Activated naive CD8-positive, alpha-beta T cell treated with anti-CD3 and anti-CD28 coated beads, Interleukin-2, amount 10 ng/mL, durations not matched to agents 7 days and 5 days (primary cell): ENCODE measurements around the gene PSD4. TPM values are rescaled to one million over a fixed set of nuclear protein-coding genes. Genes with fewer than 3 reads are reported as not detected.

Experiments
- ATAC-seq: fragments of 150-1000 bp; cut with Tn5 transposase; one replicate; pipeline ENCODE4 v1.10.0; 2021; ENCODE audit warnings: low read depth, moderate library complexity
- POLR2A ChIA-PET: fragments of 350-600 bp; sonication (Branson Sonifier 250); formaldehyde crosslinking; loops from one replicate; lab custom pipeline; 2021; ENCODE audit warnings: antibody characterized with exemption; lab: Charles Lee
- DNase-seq: peaks from one replicate; pipeline ENCODE4 v3.0.0; 2021
- H3K27ac Mint-ChIP-seq: one replicate; pipeline ENCODE4 v1.8.0; 2022; ENCODE audit warnings: mild to moderate bottlenecking, mixed read lengths
- H3K27me3 Mint-ChIP-seq: one replicate; pipeline ENCODE4 v1.8.0; 2022; ENCODE audit warnings: mild to moderate bottlenecking, moderate library complexity, mixed read lengths
- H3K36me3 Mint-ChIP-seq: one replicate; pipeline ENCODE4 v1.8.0; 2021; ENCODE audit warnings: mild to moderate bottlenecking, mixed read lengths
- H3K4me1 Mint-ChIP-seq: one replicate; pipeline ENCODE4 v1.8.0; 2021; ENCODE audit warnings: mixed read lengths
- H3K4me3 Mint-ChIP-seq: one replicate; pipeline ENCODE4 v1.8.0; 2022; ENCODE audit warnings: mild to moderate bottlenecking, moderate library complexity, mixed read lengths
- H3K9me3 Mint-ChIP-seq: one replicate; pipeline ENCODE4 v1.8.0; 2021; ENCODE audit warnings: mixed read lengths
- total RNA-seq, 2 experiments: library from RNA; stranded (reverse); gene quantifications; one replicate each; pipeline ENCODE4 v1.2.3, GENCODE V29; 2021

Gene PSD4
- total RNA-seq, 2 experiments from 2014 or later, result 361 to 385 TPM

- Mint-ChIP-seq H3K27ac (no peak overlapping the region), H3K9me3 (no peaks in the 10 kb centered on the region), H3K4me1 (peaks cover 21% of the 10 kb centered on the region), H3K4me3 (no peak overlapping the region), H3K27me3 (peaks cover 2% of the 10 kb centered on the region), H3K36me3 (peaks cover 2% of the 10 kb centered on the region)
- no peak for DNase-seq
- no peak for ATAC-seq
- POLR2A ChIA-PET, result interaction anchor here (1.5 to 4.4 kb wide), 4 partner anchors 12 to 44 kb away, joined by 7 to 85 read pairs (median 35); partner anchors contain the start of gene PSD4
Measured at GRCh38 chr2:113155331-113155730, 18.4 kb upstream of the PSD4 start.

GRCh38 chr2:113156278-113157117 is 17.3 kb upstream of the PSD4 start:
- H3K4me3 Mint-ChIP-seq, result peak overlapping the region; percentile 76

GRCh38 chr2:113157118-113157896 is 16.5 kb upstream of the PSD4 start:
- H3K4me1 Mint-ChIP-seq, result peaks cover 24% of the 10 kb centered on the region
- no peaks in the 10 kb centered on the region for H3K9me3 Mint-ChIP-seq
- peak; percentile 77 for DNase-seq
- ATAC-seq, result peak; percentile 86
- peak overlapping the region; percentile 80 for H3K27ac Mint-ChIP-seq
- peaks cover 2% of the 10 kb centered on the region for H3K27me3 Mint-ChIP-seq
- peak overlapping the region; percentile 85 for H3K4me3 Mint-ChIP-seq
- POLR2A ChIA-PET, result interaction anchor here (1.2 to 4.4 kb wide), 6 partner anchors 10 to 26 kb away, joined by 3 to 85 read pairs (median 14); partner anchors contain the start of gene PSD4
- peaks cover 2% of the 10 kb centered on the region for H3K36me3 Mint-ChIP-seq

More at GRCh38 chr2:113156278-113157117, 17.3 kb upstream of the PSD4 start:
- H3K27me3 Mint-ChIP-seq, result peaks cover 2% of the 10 kb centered on the region
- peaks cover 22% of the 10 kb centered on the region for H3K4me1 Mint-ChIP-seq
- POLR2A ChIA-PET, result interaction anchor here (1.5 to 4.4 kb wide), 4 partner anchors 10 to 43 kb away, joined by 7 to 85 read pairs (median 35); partner anchors contain the start of gene PSD4
- no peak for ATAC-seq
- DNase-seq, result no peak
- H3K9me3 Mint-ChIP-seq, result no peaks in the 10 kb centered on the region
- peak overlapping the region; percentile 71 for H3K27ac Mint-ChIP-seq
- H3K36me3 Mint-ChIP-seq, result peaks cover 2% of the 10 kb centered on the region

- Mint-ChIP-seq H3K27ac (peak overlapping the region; percentile 80), H3K4me1 (peaks cover 31% of the 10 kb centered on the region), H3K27me3 (no peaks in the 10 kb centered on the region), H3K9me3 (no peaks in the 10 kb centered on the region), H3K4me3 (peak overlapping the region; percentile 85), H3K36me3 (peaks cover 8% of the 10 kb centered on the region)
- ATAC-seq, result peak; percentile 16
- DNase-seq, result no peak
- POLR2A ChIA-PET, result interaction anchor here (1.2 to 4.4 kb wide), 6 partner anchors 9 to 25 kb away, joined by 3 to 85 read pairs (median 14); partner anchors contain the start of gene PSD4
Measured at GRCh38 chr2:113157897-113158753, 15.6 kb upstream of the PSD4 start.

GRCh38 chr2:113158884-113159553 is 14.8 kb upstream of the PSD4 start:
- no peak for DNase-seq
- no peaks in the 10 kb centered on the region for H3K27me3 Mint-ChIP-seq
- ATAC-seq, result no peak
- no peak overlapping the region for H3K27ac Mint-ChIP-seq
- H3K4me3 Mint-ChIP-seq, result peak overlapping the region; percentile 85
- no peaks in the 10 kb centered on the region for H3K9me3 Mint-ChIP-seq
- POLR2A ChIA-PET, result interaction anchor here (1.2 to 4.4 kb wide), 5 partner anchors 8 to 24 kb away, joined by 3 to 85 read pairs (median 21); partner anchors contain the start of gene PSD4
- peaks cover 8% of the 10 kb centered on the region for H3K36me3 Mint-ChIP-seq
- peaks cover 31% of the 10 kb centered on the region for H3K4me1 Mint-ChIP-seq

- no peaks in the 10 kb centered on the region for H3K27me3 Mint-ChIP-seq
- H3K9me3 Mint-ChIP-seq, result no peaks in the 10 kb centered on the region
- ATAC-seq (no peak), DNase-seq (no peak)
- H3K36me3 Mint-ChIP-seq, result peaks cover 15% of the 10 kb centered on the region
- H3K27ac Mint-ChIP-seq, result no peak overlapping the region
- peaks cover 41% of the 10 kb centered on the region for H3K4me1 Mint-ChIP-seq
- POLR2A ChIA-PET, result interaction anchor here (0.9 kb wide), 1 partner anchor 14 kb away, joined by 3 read pairs; the partner anchor contains the start of gene PSD4
- no peak overlapping the region for H3K4me3 Mint-ChIP-seq
Measured at GRCh38 chr2:113160248-113160647, 13.5 kb upstream of the PSD4 start.

GRCh38 chr2:113160962-113161361 is 12.8 kb upstream of the PSD4 start:
- Mint-ChIP-seq H3K27ac (no peak overlapping the region), H3K4me3 (no peak overlapping the region), H3K9me3 (no peaks in the 10 kb centered on the region), H3K27me3 (no peaks in the 10 kb centered on the region), H3K4me1 (peaks cover 43% of the 10 kb centered on the region), H3K36me3 (peaks cover 15% of the 10 kb centered on the region)
- no peak for DNase-seq
- ATAC-seq, result no peak
- POLR2A ChIA-PET, result interaction anchor here (0.9 kb wide), 1 partner anchor 13 kb away, joined by 3 read pairs; the partner anchor contains the start of gene PSD4

- POLR2A ChIA-PET, result interaction anchor here (4.7 kb wide), 1 partner anchor 13 kb away, joined by 59 read pairs; the partner anchor contains the start of gene PSD4
- H3K4me1 Mint-ChIP-seq, result peaks cover 41% of the 10 kb centered on the region
Measured at GRCh38 chr2:113162173-113162572, 11.6 kb upstream of the PSD4 start.

GRCh38 chr2:113162869-113163268 is 10.9 kb upstream of the PSD4 start:
- Mint-ChIP-seq H3K27ac (no peak overlapping the region), H3K36me3 (peaks cover 15% of the 10 kb centered on the region), H3K4me1 (peaks cover 46% of the 10 kb centered on the region), H3K9me3 (no peaks in the 10 kb centered on the region), H3K27me3 (no peaks in the 10 kb centered on the region), H3K4me3 (no peak overlapping the region)
- DNase-seq (no peak), ATAC-seq (no peak)
- POLR2A ChIA-PET, result interaction anchor here (4.7 kb wide), 1 partner anchor 13 kb away, joined by 59 read pairs; the partner anchor contains the start of gene PSD4

More at GRCh38 chr2:113162173-113162572, 11.6 kb upstream of the PSD4 start:
- Mint-ChIP-seq H3K27ac (no peak overlapping the region), H3K4me3 (no peak overlapping the region), H3K27me3 (no peaks in the 10 kb centered on the region), H3K36me3 (peaks cover 15% of the 10 kb centered on the region), H3K9me3 (no peaks in the 10 kb centered on the region)
- ATAC-seq (no peak), DNase-seq (no peak)

GRCh38 chr2:113164215-113164929 is 9.4 kb upstream of the PSD4 start:
- POLR2A ChIA-PET, result interaction anchor here (1.0 to 4.7 kb wide), 2 partner anchors 11 to 33 kb away, joined by 3 to 59 read pairs; partner anchors contain the start of gene PSD4
- Mint-ChIP-seq H3K9me3 (no peaks in the 10 kb centered on the region), H3K4me1 (peaks cover 49% of the 10 kb centered on the region), H3K4me3 (no peak overlapping the region), H3K27me3 (no peaks in the 10 kb centered on the region), H3K36me3 (peaks cover 15% of the 10 kb centered on the region), H3K27ac (no peak overlapping the region)
- ATAC-seq, result no peak
- DNase-seq, result no peak

GRCh38 chr2:113164930-113165585 is 8.7 kb upstream of the PSD4 start:
- Mint-ChIP-seq H3K27me3 (no peaks in the 10 kb centered on the region), H3K9me3 (no peaks in the 10 kb centered on the region), H3K4me3 (no peak overlapping the region), H3K4me1 (peaks cover 54% of the 10 kb centered on the region), H3K27ac (no peak overlapping the region), H3K36me3 (peaks cover 20% of the 10 kb centered on the region)
- no peak for DNase-seq
- POLR2A ChIA-PET, result interaction anchor here (0.5 to 4.7 kb wide), 5 partner anchors 8 to 225 kb away, joined by 3 to 59 read pairs (median 3); partner anchors contain the start of gene PSD4
- no peak for ATAC-seq
